DOHH2 (cell line): Measurements from ENCODE around the gene SDE2.

ENCODE experiments used
- EZH2phosphoT487 ChIP-seq: fragments of 200-600 bp; sonication (generic); IDR thresholded peaks from 2 replicates; pipeline ENCODE4 v1.6.1; 2017; ENCODE audit warnings: borderline replicate concordance, mild to moderate bottlenecking, antibody characterized with exemption, low read length, moderate library complexity, mixed read lengths
- TF ChIP-seq, protein P1 (sequence below): fragments of 200-600 bp; sonication (generic); IDR thresholded peaks from one replicate; pipeline ENCODE4 v1.5.1; 2014; ENCODE audit warnings: antibody characterized with exemption, mild to moderate bottlenecking, low read depth, low read length; ENCODE audit not compliant: poor library complexity, severe bottlenecking

DNA sequence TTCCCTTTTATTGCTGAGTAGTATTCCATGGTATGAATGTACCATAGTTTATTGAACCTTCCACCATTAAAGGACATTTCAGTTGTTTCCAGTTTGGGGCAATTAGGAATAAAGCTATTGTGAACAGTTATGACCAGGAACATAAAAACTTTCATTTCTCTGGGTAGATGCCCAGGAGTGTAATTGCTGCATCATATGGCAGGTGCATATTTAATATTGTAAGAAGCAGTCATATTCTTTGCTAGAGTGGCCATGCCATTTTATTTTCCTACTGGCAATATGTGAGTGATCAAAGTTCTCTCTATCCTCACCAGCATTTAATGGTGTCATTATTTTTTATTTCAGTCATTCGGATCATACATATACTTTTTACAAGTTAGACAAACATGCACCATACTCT, 39.5 kb upstream of the SDE2 start:
- TF ChIP-seq EZH2phosphoT487 = no peak
- TF ChIP-seq, protein P1, sequence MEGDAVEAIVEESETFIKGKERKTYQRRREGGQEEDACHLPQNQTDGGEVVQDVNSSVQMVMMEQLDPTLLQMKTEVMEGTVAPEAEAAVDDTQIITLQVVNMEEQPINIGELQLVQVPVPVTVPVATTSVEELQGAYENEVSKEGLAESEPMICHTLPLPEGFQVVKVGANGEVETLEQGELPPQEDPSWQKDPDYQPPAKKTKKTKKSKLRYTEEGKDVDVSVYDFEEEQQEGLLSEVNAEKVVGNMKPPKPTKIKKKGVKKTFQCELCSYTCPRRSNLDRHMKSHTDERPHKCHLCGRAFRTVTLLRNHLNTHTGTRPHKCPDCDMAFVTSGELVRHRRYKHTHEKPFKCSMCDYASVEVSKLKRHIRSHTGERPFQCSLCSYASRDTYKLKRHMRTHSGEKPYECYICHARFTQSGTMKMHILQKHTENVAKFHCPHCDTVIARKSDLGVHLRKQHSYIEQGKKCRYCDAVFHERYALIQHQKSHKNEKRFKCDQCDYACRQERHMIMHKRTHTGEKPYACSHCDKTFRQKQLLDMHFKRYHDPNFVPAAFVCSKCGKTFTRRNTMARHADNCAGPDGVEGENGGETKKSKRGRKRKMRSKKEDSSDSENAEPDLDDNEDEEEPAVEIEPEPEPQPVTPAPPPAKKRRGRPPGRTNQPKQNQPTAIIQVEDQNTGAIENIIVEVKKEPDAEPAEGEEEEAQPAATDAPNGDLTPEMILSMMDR = no peak
